GM12878 (cell line): ENCODE measurements around the gene GRK5. TPM values are rescaled to one million over a fixed set of nuclear protein-coding genes. Genes with fewer than 3 reads are reported as not detected.

Source experiments
- ATAC-seq: fragments of 200-7000 bp; cut with Tn5 transposase; 3 replicates; pipeline ENCODE4 v1.9.1; 2020; ENCODE audit warnings: mild to moderate bottlenecking, moderate library complexity
- BruUV-seq: library from RNA; stranded (reverse); fragments of 400-500 nt; replicated peaks from 2 replicates; lab custom pipeline; 2021; lab: Mats Ljungman, UMichigan
- CTCF ChIA-PET: fragments of 300-600 bp; sonication (Branson Sonifier 250); formaldehyde crosslinking; extraction: SDS; loops from one replicate; lab custom pipeline; 2021; ENCODE audit warnings: inconsistent platforms; lab: Yijun Ruan, JAX
- POLR2A ChIA-PET: fragments of 350-600 bp; formaldehyde crosslinking; extraction: SDS; loops from one replicate; lab custom pipeline; 2021; ENCODE audit warnings: inconsistent platforms; lab: Charles Lee
- RAD21 ChIA-PET: fragments of 300-600 bp; sonication (Branson Sonifier 250); formaldehyde crosslinking; loops from one replicate; lab custom pipeline; 2023; ENCODE audit warnings: antibody characterized with exemption; ENCODE audit not compliant: unreplicated experiment; lab: Charles Lee
- SMC1A ChIA-PET: fragments of 300-600 bp; sonication (Branson Sonifier 250); formaldehyde crosslinking; loops from one replicate; lab custom pipeline; 2023; ENCODE audit not compliant: unreplicated experiment, uncharacterized antibody; lab: Charles Lee
- DNase-seq: peaks from one replicate; pipeline ENCODE4 v3.0.0-alpha.2; 2011; ENCODE audit warnings: low read depth, low spot score
- FAIRE-seq: peaks from 3 replicates; lab custom pipeline; 2011; peaks lifted over from hg19 to GRCh38; lab: Jason Lieb, UNC
- H2AFZ ChIP-seq: 2 replicates; pipeline ENCODE4 v1.6.0; 2011; ENCODE audit warnings: low read depth, low read length, control low read depth; ENCODE audit not compliant: control insufficient read depth
- H3K27ac ChIP-seq: 2 replicates; pipeline ENCODE4 v1.5.1; 2011; ENCODE audit warnings: control low read depth; ENCODE audit not compliant: control insufficient read depth, insufficient read depth
- H3K27me3 ChIP-seq, 2 experiments: replicated peaks in 1 of 2; 2 replicates each; pipeline versions ENCODE4 v1.6.0 to v1.6.1; 2011; ENCODE audit warnings: low read length in 1 of 2; ENCODE audit not compliant: control insufficient read depth in 2 of 2, insufficient read depth in 2 of 2
- H3K36me3 ChIP-seq, 2 experiments: 2 replicates each; pipeline ENCODE4 v1.5.1; 2011; ENCODE audit warnings: low read length in 1 of 2; ENCODE audit not compliant: control insufficient read depth in 2 of 2, insufficient read depth in 2 of 2
- H3K4me1 ChIP-seq: 2 replicates; pipeline ENCODE4 v1.6.1; 2011; ENCODE audit warnings: mild to moderate bottlenecking, low read length, moderate library complexity, mixed read lengths; ENCODE audit not compliant: control insufficient read depth, insufficient read depth
- H3K4me2 ChIP-seq: 2 replicates; pipeline ENCODE4 v1.6.0; 2011; ENCODE audit warnings: control low read depth; ENCODE audit not compliant: control insufficient read depth, insufficient read depth
- H3K4me3 ChIP-seq: fragments of 200-600 bp; sonication (generic); 2 replicates; pipeline ENCODE4 v1.5.1; 2016
- H3K79me2 ChIP-seq: 2 replicates; pipeline ENCODE4 v1.6.0; 2011; ENCODE audit warnings: low read length; ENCODE audit not compliant: control insufficient read depth, insufficient read depth
- H3K9ac ChIP-seq: 2 replicates; pipeline ENCODE4 v1.8.0; 2011; ENCODE audit warnings: low read length, control low read depth, mixed read lengths; ENCODE audit not compliant: control insufficient read depth, insufficient read depth
- H3K9me3 ChIP-seq: replicated peaks from 3 replicates; pipeline ENCODE4 v1.5.1; 2011; ENCODE audit warnings: mild to moderate bottlenecking, low read length; ENCODE audit not compliant: control insufficient read depth, insufficient read depth
- H4K20me1 ChIP-seq: 2 replicates; pipeline ENCODE4 v1.6.0; 2011; ENCODE audit not compliant: control insufficient read depth, insufficient read depth
- HCFC1 ChIP-seq: fragments of 150-350 bp; IDR thresholded peaks from 2 replicates; pipeline ENCODE4 v1.6.1; 2014; ENCODE audit warnings: low read length
- IKZF2 ChIP-seq, 2 experiments: fragments of 450-650 bp; IDR thresholded peaks; 2 replicates each; pipeline ENCODE4 v1.6.1; 2017; ENCODE audit warnings: mild to moderate bottlenecking in 2 of 2, moderate library complexity in 2 of 2
- KDM1A ChIP-seq: fragments of 200-600 bp; sonication (generic); IDR thresholded peaks from 2 replicates; pipeline ENCODE4 v1.6.1; 2016; ENCODE audit warnings: borderline replicate concordance
- MXI1 ChIP-seq: fragments of 150-350 bp; IDR thresholded peaks from 2 replicates; pipeline ENCODE4 v1.6.1; 2011; ENCODE audit warnings: low read depth, mild to moderate bottlenecking, inconsistent platforms, low read length, improper control_type of control experiment
- NRF1 ChIP-seq: conservative IDR thresholded peaks from 2 replicates; pipeline ENCODE4 v1.6.1; 2011; ENCODE audit warnings: mild to moderate bottlenecking, low read depth, low read length, improper control_type of control experiment
- RAD21 ChIP-seq: IDR thresholded peaks from 2 replicates; pipeline ENCODE4 v1.6.1; 2011; ENCODE audit warnings: mild to moderate bottlenecking, low read depth, low read length, moderate library complexity; ENCODE audit not compliant: insufficient read depth
- SIX5 ChIP-seq: IDR thresholded peaks from 2 replicates; pipeline ENCODE4 v1.6.1; 2011; ENCODE audit warnings: mild to moderate bottlenecking, low read depth, low read length, moderate library complexity; ENCODE audit not compliant: severe bottlenecking
- TCF7 ChIP-seq: IDR thresholded peaks from 2 replicates; pipeline ENCODE4 v1.6.1; 2014; ENCODE audit warnings: antibody characterized with exemption, borderline replicate concordance
- ZNF207 ChIP-seq: fragments of 450-650 bp; IDR thresholded peaks from 2 replicates; pipeline ENCODE4 v1.6.1; 2014; ENCODE audit warnings: antibody characterized with exemption, mild to moderate bottlenecking, borderline replicate concordance
- ZNF217 ChIP-seq: fragments of 450-650 bp; IDR thresholded peaks from 2 replicates; pipeline ENCODE4 v1.6.1; 2017; ENCODE audit warnings: antibody characterized with exemption, mild to moderate bottlenecking
- ZNF24 ChIP-seq: fragments of 450-650 bp; IDR thresholded peaks from 2 replicates; pipeline ENCODE4 v1.6.1; 2017; ENCODE audit warnings: antibody characterized with exemption, mild to moderate bottlenecking
- WGBS: methylation state at CpG from one replicate; pipeline ENCODE4 v1.1.6; 2016; ENCODE audit warnings: low lambda C conversion rate; ENCODE audit not compliant: insufficient replicate concordance, insufficient coverage; ENCODE audit errors: missing lambda C conversion rate; 5-methylcytosine and 5-hydroxymethylcytosine counted together
- in situ Hi-C: fragments of 300-500 bp; cut with MboI; formaldehyde crosslinking; loops from 9 replicates; pipeline ENCODE4 v1.14.3; 2018; ENCODE audit warnings: mixed read lengths
- intact Hi-C: fragments of 100-400 bp; cut with micrococcal nuclease; formaldehyde crosslinking; loops from one replicate; pipeline ENCODE4 v1.14.2; 2022; ENCODE audit not compliant: unreplicated experiment
- polyA plus RNA-seq, 11 experiments: library from polyadenylated mRNA; depleted of rRNA in 4 of 11; unstranded in 6 of 11; stranded (reverse) in 5 of 11; fragments of >200 nt; fragmentation: Nextera tagmentation in 4 of 11; fragmentation: Illumina TruSeq in 1 of 11; extraction: Ambion mirVana in 4 of 11; extraction: Trizol in 1 of 11; gene quantifications; 1 replicate in 1 of 11; 2 replicates in 10 of 11; pipeline versions ENCODE4 v1.2.1 to v1.2.3, GENCODE V29; 2011 to 2016; ENCODE audit warnings: inconsistent platforms in 2 of 11, missing spikeins in 2 of 11, low read depth in 1 of 11
- total RNA-seq, 4 experiments: library from RNA; depleted of rRNA in 3 of 4; stranded (reverse); fragments of >200 nt in 3 of 4; fragmentation: Illumina TruSeq in 1 of 4; extraction: Trizol in 1 of 4; gene quantifications; 2 replicates each; pipeline versions ENCODE4 v1.2.1 to v1.2.3, GENCODE V29; 2013 to 2021
- TF ChIP-seq, protein P1 (sequence below): fragments of 450-650 bp; IDR thresholded peaks from 2 replicates; pipeline ENCODE4 v1.6.1; 2017; ENCODE audit warnings: mild to moderate bottlenecking, moderate library complexity
- TF ChIP-seq, protein P2 (sequence below): fragments of 450-650 bp; IDR thresholded peaks from 2 replicates; pipeline ENCODE4 v1.6.1; 2018; ENCODE audit warnings: borderline replicate concordance, mild to moderate bottlenecking; ENCODE audit not compliant: partially characterized antibody

The GRK5 gene
- total and polyA plus RNA-seq, 10 of the 15 experiments (the other 5 are each of a cell fraction or from before 2014, with no cell fraction given): 0.11 to 22.1 (median 10.0) TPM

DNA sequence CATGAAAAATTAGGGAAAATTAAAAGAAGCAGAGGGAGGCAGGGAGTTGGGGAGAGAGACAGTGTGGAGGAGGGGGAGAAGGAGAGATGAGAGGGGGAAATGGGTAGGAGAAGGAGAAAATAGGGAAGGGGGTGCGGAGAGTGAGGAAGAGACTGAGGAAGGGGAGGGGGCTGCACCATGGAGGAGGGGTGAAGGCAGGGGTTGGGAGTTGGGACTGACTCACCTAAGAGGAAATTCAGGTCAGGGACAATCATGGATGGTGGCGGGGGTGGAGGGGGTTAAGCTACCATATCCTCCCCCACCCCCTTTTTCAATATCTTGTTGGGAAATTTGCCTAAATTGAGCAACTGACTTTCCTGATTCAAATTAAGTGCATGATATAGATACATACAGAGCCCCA lies 8.0 kb downstream of the GRK5 start:
- CTCF ChIA-PET: no interaction called here

DNA sequence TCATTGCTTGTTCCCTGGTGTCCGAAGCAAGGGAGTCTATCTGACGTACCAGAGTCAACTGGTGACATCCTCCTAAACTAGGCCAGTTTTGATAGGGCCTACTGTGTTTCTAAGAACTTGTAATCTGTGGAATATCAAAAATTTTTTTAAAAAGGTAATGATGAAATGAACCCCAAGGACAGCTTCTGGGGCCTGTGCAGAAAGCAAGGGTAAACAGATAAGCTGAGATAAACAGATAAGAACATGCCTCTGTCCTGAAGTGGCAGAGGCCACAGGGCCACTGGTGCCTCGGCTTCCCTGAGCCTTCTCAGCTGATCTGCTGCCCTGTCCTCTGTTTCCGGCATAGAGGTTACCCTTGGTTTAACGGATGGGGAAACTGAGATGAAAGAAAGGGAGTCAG lies 8.8 kb downstream of the GRK5 start:
- intact Hi-C loops: no loop called here
- H3K4me2 ChIP-seq: no peak overlapping the region
- no peak for ATAC-seq
- FAIRE-seq: no peak
- no peak for TF ChIP-seq IKZF2 (IDR thresholded peaks at IDR 0.05)
- TF ChIP-seq KDM1A: no peak
- no peak for TF ChIP-seq ZNF207
- no peak for TF ChIP-seq NRF1
- no peak for TF ChIP-seq ZNF24
- TF ChIP-seq, protein P1, sequence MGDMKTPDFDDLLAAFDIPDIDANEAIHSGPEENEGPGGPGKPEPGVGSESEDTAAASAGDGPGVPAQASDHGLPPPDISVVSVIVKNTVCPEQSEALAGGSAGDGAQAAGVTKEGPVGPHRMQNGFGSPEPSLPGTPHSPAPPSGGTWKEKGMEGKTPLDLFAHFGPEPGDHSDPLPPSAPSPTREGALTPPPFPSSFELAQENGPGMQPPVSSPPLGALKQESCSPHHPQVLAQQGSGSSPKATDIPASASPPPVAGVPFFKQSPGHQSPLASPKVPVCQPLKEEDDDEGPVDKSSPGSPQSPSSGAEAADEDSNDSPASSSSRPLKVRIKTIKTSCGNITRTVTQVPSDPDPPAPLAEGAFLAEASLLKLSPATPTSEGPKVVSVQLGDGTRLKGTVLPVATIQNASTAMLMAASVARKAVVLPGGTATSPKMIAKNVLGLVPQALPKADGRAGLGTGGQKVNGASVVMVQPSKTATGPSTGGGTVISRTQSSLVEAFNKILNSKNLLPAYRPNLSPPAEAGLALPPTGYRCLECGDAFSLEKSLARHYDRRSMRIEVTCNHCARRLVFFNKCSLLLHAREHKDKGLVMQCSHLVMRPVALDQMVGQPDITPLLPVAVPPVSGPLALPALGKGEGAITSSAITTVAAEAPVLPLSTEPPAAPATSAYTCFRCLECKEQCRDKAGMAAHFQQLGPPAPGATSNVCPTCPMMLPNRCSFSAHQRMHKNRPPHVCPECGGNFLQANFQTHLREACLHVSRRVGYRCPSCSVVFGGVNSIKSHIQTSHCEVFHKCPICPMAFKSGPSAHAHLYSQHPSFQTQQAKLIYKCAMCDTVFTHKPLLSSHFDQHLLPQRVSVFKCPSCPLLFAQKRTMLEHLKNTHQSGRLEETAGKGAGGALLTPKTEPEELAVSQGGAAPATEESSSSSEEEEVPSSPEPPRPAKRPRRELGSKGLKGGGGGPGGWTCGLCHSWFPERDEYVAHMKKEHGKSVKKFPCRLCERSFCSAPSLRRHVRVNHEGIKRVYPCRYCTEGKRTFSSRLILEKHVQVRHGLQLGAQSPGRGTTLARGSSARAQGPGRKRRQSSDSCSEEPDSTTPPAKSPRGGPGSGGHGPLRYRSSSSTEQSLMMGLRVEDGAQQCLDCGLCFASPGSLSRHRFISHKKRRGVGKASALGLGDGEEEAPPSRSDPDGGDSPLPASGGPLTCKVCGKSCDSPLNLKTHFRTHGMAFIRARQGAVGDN: no peak
- no peak for TF ChIP-seq RAD21
- TF ChIP-seq ZNF217: no peak
- TF ChIP-seq TCF7: no peak
- H4K20me1 ChIP-seq: no peaks in the 10 kb centered on the region
- SMC1A ChIA-PET: no interaction called here
- 96% methylated on average over 5 of the region's 5 CpGs for WGBS
- DNase-seq: no peak
- H3K27me3 ChIP-seq: no peaks in the 10 kb centered on the region
- no peak overlapping the region for H3K9ac ChIP-seq
- RAD21 ChIA-PET: no interaction called here
- no peak overlapping the region for H2AFZ ChIP-seq
- H3K9me3 ChIP-seq: no peaks in the 10 kb centered on the region
- peaks cover 21% of the 10 kb centered on the region for H3K4me1 ChIP-seq
- peaks cover 28% of the 10 kb centered on the region for H3K79me2 ChIP-seq
- H3K36me3 ChIP-seq: no peaks in the 10 kb centered on the region
- H3K4me3 ChIP-seq: no peak overlapping the region
- CTCF ChIA-PET: no interaction called here
- BruUV-seq: no TSS peak
- no peak overlapping the region for H3K27ac ChIP-seq
- POLR2A ChIA-PET: no interaction called here
- in situ Hi-C loops: no loop called here

More for the DNA sequence above, 8.0 kb downstream of the GRK5 start:
- no peak for ATAC-seq
- intact Hi-C loops (no loop called here), in situ Hi-C loops (no loop called here)
- H4K20me1 ChIP-seq: no peaks in the 10 kb centered on the region
- TF ChIP-seq HCFC1 (no peak), MXI1 (no peak), SIX5 (no peak)
- TF ChIP-seq, protein P2, sequence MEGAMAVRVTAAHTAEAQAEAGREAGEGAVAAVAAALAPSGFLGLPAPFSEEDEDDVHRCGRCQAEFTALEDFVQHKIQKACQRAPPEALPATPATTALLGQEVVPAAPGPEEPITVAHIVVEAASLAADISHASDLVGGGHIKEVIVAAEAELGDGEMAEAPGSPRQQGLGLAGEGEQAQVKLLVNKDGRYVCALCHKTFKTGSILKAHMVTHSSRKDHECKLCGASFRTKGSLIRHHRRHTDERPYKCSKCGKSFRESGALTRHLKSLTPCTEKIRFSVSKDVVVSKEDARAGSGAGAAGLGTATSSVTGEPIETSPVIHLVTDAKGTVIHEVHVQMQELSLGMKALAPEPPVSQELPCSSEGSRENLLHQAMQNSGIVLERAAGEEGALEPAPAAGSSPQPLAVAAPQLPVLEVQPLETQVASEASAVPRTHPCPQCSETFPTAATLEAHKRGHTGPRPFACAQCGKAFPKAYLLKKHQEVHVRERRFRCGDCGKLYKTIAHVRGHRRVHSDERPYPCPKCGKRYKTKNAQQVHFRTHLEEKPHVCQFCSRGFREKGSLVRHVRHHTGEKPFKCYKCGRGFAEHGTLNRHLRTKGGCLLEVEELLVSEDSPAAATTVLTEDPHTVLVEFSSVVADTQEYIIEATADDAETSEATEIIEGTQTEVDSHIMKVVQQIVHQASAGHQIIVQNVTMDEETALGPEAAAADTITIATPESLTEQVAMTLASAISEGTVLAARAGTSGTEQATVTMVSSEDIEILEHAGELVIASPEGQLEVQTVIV: no peak
- H3K9me3 ChIP-seq: no peaks in the 10 kb centered on the region
- no peak overlapping the region for H2AFZ ChIP-seq
- no peak for DNase-seq
- WGBS: 86% methylated on average over 1 of the region's 2 CpGs
- no peak overlapping the region for H3K9ac ChIP-seq
- SMC1A ChIA-PET: interaction anchor here (0.6 to 1.1 kb wide), 3 partner anchors 54 to 243 kb away, joined by 3 read pairs; no protein-coding TSS in a partner anchor
- H3K79me2 ChIP-seq: peaks cover 35% of the 10 kb centered on the region
- no peak overlapping the region for H3K27ac ChIP-seq
- no peak overlapping the region for H3K4me2 ChIP-seq
- RAD21 ChIA-PET: interaction anchor here (0.6 kb wide), 1 partner anchor 94 kb away, joined by 6 read pairs; no protein-coding TSS in a partner anchor
- no peaks in the 10 kb centered on the region for H3K27me3 ChIP-seq
- no peak for FAIRE-seq
- no TSS peak for BruUV-seq
- H3K4me3 ChIP-seq: no peak overlapping the region
- H3K4me1 ChIP-seq: peaks cover 21% of the 10 kb centered on the region
- POLR2A ChIA-PET: no interaction called here
- H3K36me3 ChIP-seq: no peaks in the 10 kb centered on the region
